SIG-M5 treated with dmso at 0.1 percent for 504 hours (cell line): ENCODE measurements around the gene PTGES.
A peak's percentile ranks its signal among the peaks of the same experiment; 100 is the strongest.

Experiments used
- DNase-seq: peaks from one replicate; lab custom pipeline; 2025; ENCODE audit not compliant: unreplicated experiment; lab: John Stamatoyannopoulos, UW

Gene PTGES

DNA sequence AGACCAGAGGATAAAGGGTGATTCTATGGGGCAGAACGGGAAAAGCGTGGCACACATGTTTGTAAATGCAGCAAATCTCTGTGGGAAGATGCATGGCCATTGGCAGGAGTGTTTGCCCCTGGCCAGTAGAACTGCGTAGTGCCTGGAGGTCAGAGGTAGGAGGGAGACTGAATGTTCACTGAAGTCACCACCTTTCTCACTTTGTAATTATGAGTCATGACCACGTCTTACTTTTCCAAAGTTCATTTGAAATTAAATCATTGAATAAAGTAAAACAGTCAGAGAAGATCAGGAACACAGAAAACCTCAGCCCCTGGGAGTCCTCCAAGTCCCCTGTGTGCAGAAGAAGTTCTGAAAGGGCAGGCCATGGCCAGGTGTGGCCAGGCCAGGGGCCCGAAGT, 4.6 kb downstream of the PTGES start:
- no peak for DNase-seq

GRCh38 chr9:129746092-129746777, 6.6 kb downstream of the PTGES start:
- no peak for DNase-seq

- no peak for DNase-seq
These were observed 7.6 kb downstream of the PTGES start for GRCh38 chr9:129745200-129745599.

GRCh38 chr9:129740666-129741464, 12.0 kb downstream of the PTGES start:
- DNase-seq: no peak

GRCh38 chr9:129740174-129740573, 12.7 kb downstream of the PTGES start:
- DNase-seq: no peak

DNA sequence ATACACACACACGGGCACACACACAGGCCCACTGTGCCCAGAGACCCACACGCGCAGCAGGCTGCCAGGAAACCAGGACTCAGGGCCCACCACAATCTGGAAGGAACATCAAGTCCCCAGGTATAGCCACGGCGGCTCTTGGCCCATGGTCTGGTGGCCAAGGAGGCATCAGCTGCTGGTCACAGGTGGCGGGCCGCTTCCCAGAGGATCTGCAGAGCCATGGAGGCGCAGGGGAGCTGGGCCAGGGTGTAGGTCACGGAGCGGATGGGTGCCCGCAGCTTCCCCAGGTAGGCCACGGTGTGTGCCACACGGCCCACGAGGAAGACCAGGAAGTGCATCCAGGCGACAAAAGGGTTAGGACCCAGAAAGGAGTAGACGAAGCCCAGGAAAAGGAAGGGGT, 13.4 kb downstream of the PTGES start:
- no peak for DNase-seq

DNA sequence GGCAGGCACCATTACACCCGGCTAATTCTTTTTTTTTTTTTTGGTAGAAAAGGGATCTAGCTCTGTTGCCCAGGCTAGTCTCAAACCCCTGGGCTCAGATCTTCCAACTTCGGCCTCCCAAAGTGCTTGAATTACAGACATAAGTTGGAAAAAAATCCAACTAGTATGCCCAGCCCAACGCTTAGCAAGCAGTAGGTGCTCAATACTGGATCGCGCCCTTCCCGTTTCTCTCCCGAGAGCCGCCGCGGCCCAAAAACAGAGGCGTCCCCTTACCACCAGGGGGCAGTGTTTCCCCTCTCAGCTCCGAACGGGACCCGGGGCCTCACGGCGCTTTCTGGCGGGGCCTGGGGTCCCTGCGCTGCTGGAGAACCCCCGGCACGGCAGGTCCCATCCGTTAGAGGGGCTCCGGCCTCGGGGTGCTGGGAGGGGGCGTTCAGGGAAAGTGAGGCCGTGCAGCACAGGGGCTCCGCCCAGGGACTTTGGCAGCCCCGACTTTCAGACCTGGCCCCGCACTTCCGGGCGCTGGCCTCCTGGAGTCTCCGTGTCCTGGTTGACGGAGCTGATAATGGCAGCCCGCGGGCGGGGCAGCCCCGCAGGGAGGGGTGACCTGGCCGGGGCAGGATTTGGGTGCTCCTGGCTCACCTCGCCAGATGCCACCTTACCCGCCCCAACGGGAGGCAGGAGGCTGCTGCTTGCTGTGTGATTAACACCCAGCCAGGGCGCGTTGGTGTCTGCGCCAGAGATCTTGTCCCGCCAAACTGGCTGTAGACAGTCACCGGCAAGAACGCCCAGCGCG, 15.2 kb downstream of the PTGES start:
- peak; percentile 66 for DNase-seq

GRCh38 chr9:129736334-129736733, 16.5 kb downstream of the PTGES start:
- no peak for DNase-seq

GRCh38 chr9:129735546-129735945, 17.3 kb downstream of the PTGES start:
- no peak for DNase-seq

GRCh38 chr9:129733632-129733953, 19.2 kb downstream of the PTGES start:
- DNase-seq: no peak

GRCh38 chr9:129732946-129733631, 19.8 kb downstream of the PTGES start:
- no peak for DNase-seq

GRCh38 chr9:129732100-129732499, 20.7 kb downstream of the PTGES start:
- DNase-seq: no peak

- DNase-seq: no peak
These were observed 21.3 kb downstream of the PTGES start for GRCh38 chr9:129731477-129732085.

GRCh38 chr9:129728744-129729143, 24.1 kb downstream of the PTGES start:
- no peak for DNase-seq

DNA sequence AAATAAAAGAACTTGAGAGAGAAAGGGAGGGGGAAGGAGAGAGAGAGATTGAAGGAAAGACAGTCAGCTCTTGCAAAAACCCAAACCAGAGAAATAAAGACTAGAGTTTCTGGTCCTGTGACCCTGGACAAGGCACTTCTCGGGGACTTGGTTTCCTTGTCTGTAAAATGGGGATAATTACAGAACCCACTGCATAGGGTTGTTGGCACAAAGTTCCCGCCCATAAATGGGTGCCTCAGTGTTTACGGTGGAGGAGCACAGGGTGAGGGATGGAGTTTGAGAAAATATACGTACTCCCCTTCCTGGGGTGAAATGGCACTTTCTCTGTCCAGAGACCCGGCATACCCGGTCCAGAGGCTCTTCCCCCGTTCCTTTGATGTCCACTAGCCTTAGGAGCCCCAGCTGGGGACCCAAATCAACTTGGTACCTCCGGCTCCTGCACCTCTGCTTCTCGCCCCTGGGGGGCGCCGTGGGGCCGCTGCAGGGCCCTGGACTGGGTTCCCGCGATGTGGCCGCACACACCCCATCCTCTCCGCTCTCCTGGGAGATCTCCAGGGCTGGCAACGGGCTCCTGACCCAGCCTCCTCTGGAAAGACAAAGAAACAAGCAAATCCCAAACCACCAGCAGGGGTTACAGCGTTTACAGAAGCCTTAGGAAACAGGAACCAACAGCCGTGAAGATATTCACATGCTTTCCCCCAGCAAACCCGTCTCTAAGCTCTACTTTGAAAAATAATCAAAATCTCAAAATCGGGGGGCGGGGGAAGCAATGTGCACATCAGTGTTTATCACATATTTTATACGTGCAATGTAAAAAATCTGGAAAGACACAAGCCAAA, 26.3 kb downstream of the PTGES start:
- DNase-seq: peak; percentile 61

- no peak for DNase-seq
These were observed 27.0 kb downstream of the PTGES start for GRCh38 chr9:129725795-129726251.

DNA sequence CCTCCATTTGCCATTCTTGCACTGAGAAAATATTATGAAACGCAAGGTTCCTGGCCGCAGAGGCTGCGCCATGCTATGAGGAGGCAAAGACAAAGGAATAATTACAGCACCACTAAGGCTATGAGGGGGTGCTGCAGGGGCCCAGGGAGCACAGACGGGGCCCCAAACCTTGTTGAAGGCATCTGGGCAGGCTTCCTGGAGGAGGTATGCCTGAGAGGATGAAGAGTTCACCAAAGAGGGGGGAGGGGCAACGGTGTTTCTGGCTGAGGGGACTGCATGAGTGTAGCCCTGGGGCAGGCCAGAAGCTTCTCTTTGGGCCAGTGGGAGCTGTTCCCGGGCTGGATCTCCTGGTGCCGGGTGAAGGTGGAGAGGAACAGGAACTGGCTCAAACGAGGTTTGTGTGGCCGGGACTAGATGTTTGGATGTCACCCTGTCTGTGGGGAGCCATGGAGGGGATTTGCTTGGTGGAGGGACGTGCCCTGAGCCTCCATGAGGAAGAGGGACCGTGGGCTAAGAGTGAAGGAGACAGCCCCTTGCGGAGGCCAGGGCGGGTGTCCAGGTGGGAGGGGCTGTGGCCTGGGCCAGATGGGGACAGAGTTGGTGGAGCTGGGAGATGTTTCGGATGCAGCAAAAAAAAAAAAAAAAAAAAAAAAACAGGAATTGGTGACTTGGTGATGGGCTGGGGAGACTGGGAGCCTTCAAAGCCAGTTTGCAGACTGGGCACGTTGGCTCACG, 28.2 kb downstream of the PTGES start:
- DNase-seq: no peak

GRCh38 chr9:129722913-129723312, 29.9 kb downstream of the PTGES start:
- no peak for DNase-seq

DNA sequence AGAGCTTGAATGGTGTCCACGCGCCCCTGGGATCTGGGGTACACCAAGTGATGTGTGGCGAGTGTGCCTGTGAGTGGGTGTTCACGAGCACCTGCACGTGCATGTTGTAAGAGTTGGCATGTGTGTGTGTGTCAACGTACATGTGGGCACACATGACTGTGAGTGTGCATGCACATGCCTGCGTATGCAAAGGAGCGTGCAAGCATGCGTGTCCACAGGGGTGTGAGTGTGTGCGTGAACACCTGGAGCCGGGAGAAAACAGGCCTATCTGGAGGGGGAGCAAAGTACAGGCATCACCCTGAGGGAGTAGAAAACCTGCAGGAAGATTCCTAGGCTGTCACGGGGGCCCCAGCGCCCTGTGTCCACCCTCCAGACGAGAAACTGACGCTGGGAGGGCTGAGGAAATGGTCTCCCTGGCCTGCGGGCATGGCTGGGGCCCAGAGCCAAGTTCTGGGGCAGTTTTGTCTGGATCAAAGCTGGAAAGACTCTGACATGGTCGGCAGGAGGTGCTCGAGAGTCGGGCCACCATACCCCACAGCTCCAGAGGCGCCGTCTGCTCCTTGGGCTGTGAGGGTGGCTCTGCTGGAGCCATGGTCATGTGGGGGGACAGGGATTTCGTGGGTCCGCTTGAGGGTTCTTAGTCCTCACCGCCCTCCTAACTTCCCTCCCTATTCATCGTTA, 31.8 kb downstream of the PTGES start:
- DNase-seq: no peak
